Esophagus mucosa (tissue), 1 donor: ENCODE results near the gene ADAM15. TPM values are rescaled to one million over a fixed set of nuclear protein-coding genes. Genes with fewer than 3 reads are reported as not detected.

ENCODE experiments used
- ATAC-seq: fragments of 200-7000 bp; cut with Tn5 transposase; one replicate; pipeline ENCODE4 v1.9.1; 2020
- total RNA-seq: library from RNA; stranded (reverse); gene quantifications from one replicate; pipeline ENCODE4 v1.2.4, GENCODE V29; 2023
- donor health status: DM: yes; HTN: yes; CAD: no.

Gene ADAM15
- total RNA-seq, 1 donor from 2014 or later, result 167 TPM

DNA sequence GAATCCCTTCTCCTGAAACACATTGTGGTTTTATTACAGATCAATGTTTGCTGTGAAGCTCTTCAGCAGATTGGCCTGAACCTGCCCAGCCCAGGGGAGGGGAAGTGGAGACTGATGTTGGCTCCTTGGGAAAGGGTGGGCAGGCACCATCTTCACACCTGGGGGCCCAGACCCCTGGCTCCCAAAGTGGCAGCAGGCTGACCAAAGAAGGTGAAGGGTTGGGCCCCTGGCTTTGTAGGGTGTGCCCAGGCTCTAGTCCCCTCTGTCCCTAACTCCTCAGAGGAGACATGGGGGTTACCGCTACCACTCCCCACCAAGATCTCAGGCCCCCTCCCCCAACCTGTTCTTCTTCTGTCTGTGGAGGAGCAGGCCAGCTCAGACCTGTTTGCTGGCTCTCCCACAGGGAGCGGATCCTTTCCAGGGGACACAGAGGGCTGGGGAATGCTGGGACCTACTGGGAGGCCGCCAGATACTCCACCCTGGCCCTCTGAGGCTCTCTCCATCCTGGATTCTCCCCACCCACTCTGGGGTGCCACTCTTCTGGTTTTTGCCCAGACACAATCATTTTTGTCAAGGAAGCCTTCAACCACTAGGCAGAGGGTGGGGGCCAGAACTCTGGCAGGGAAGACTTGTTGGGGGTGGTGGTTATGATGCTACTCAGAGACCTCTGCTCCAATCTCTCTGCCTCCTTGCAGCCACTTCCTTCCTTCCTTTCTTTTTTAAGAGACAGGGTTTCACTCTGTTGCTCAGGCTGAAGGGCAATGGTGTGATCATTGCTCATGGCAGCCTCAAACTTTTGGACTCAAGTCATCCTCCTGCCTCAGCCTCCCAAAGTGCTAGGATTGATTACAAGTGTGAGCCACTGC, 22.5 kb downstream of the ADAM15 start:
- no peak for ATAC-seq

DNA sequence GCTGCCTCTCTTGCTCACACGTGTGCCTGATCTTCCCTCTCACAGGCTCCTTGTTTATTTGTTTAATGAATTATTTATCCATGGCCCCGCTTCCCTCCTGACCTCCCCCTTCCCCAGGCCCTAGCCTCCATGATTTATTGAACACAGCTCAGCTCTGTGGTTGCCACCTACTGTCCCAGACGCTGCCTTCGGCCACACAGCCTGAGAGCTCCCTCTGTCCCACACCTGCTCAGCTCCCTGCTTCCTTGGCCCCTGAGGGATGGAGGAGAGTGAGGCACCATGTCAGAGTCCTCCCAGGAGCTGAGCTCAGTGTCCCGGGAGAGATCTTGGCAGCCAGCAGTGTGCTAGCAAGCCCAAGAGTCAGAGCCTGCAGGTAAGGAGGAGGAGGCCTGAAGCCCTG, 24.4 kb downstream of the ADAM15 start:
- ATAC-seq, result no peak

DNA sequence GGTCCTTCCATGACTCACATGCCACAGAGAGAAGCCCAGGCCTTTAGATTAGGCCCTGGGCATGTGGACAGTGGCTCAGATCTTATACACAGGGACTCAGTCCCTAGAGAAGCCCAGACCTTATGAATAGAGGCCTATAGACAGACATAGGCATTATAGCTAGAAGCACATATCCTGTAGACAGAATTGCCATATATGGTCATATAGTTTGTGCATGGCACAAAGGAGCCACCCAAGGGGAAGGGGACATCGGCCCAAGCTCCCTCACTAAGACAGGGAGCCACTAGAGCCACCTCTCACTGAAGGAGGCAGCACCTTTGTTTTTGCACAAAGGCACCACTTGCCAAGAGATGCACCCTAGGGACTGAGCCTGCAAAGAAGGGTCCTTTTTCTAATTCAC, 25.3 kb downstream of the ADAM15 start:
- no peak for ATAC-seq

DNA sequence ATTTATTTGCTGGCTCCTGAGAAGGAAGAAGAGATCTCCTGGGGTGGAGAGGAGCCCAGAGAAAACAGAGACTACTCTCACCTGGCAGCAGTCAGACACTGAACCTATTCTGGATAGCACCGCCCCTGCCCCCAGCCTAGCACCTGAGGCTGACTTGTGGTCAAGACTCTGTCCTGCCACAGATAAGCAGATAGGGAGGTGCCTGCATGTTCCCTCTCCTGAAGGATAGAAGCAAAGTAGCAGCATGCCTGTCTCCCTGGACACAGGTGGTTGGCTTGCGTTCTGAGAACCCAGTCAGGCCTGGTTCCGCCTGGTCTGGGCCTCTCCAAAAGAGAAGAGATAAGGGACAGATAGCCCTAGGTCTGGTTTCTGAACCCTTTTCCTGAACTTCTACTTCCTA, 26.2 kb downstream of the ADAM15 start:
- no peak for ATAC-seq

DNA sequence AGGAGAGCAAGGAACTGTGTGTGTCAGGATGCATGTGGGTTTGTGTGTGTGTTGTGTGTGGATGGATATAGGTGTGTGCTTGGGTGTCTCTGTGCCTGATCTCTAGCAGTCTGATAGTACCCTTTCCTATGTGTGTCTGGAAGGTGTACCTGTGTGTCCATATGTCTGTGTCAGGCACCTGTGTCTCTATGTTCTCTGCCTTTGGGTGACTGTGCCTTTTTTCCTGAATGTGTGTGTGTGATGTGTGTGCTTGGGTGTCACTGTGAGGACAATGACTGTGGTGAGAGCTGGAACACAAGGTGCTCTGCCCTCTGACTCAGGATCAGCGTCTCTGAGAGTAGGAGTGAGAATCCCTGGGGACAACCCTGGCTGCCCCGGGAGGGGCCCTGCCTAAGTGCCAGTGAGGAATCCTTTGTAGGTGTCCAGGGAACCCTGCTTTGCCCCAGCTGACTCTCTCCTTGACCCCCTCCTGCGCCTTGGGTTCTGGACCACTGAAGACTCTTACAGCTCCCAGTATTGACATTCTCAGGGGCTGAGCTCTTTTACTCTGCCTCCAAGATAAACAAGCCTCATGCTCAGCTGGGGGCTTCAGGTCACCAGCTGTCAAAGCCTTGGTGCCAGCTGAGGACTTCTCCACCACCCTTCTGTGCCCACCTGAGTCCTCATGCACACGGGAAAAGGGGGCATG, 26.8 kb downstream of the ADAM15 start:
- peak; percentile 62 for ATAC-seq

DNA sequence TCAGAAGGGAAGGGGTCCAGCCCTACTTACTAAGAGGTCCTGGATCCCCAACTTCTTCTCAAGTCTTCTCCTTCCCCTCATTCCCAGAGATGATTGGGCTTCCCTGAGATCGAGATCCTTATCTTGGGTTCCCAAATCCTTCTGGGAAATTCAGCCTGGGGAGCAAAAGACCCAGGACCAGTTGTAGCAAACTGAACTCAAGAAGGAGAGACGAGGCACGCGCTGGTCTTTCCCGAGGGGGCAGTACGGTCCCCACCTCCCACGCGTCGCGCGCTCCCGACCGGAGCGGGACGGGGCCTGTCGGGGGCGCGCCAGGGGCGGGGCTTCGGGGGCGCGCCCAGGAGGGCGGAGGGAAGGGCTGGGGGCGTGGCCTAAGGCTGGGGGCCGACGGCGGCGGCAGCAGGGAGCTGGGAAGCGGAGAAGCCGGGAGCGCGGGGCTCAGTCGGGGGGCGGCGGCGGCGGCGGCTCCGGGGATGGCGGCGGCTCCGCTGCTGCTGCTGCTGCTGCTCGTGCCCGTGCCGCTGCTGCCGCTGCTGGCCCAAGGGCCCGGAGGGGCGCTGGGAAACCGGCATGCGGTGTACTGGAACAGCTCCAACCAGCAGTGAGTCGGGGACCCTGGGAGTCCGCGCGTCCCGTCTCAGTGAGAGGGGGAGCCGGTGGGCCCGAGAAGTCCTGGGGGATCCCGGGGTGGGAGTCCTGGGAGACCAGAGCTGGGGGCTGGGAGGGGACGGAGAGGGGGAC, 27.5 kb downstream of the ADAM15 start, which contains the start of gene EFNA3:
Gene EFNA3, plus strand, starts transcription at position 369 of the 741 bp plus-strand sequence. Its CDS starts 105 bp downstream, at position 474.
- peak; percentile 63 for ATAC-seq

DNA sequence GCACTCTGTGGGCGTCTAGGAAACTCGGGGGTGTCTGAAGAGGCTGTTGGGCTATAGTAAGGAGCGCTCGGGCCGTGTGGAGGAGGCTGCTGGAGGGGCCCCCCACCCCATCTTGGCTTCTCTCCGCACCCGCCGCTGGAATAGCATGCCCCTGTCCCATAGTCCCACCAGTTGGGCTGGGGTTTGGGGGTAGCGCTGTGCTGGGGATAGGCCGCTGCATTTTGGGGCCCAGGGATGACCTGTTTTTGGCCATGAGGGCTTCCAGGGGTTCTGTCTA, 28.0 kb downstream of the ADAM15 start:
- ATAC-seq, result no peak

DNA sequence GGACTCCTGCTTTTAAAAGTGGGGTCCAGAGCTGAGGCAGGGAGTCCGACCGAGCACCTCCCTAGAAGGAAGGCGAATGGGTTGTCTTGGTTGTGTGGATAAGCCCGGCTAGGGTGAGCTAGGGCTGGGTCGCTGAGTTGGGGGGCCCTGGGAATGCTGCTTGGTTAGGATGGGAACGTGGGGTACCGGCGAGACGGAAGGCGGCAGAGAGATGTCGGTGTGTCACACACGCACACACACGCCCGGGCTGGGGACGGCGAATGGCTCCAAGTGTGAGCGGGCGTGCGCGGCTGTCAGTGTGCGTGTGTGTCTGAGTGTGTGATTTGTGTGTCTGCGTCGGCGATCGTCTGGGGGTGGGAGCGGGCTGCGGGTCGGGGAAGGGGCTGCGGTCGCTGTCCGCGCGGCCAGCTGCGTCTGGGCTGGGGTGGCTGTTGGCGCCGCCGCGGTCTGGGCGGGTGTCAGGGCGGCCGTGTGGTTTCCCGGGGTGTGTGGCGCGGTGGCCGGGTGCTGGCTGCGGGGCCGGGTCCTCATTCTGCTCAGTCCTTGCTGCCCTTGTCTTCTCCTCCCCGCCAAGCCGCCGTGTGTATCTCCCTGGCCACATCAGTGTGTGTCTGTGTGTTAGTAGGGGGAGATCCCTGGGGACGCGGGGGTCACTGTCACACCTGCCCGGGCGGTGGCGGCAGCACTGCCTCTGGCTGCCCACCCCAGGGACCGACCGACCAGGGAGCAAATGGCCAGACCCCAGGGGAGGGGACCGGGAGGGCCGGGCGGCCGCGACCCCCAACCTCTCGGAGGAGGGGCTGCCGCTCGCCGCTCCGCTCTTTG, 28.6 kb downstream of the ADAM15 start:
- no peak for ATAC-seq

DNA sequence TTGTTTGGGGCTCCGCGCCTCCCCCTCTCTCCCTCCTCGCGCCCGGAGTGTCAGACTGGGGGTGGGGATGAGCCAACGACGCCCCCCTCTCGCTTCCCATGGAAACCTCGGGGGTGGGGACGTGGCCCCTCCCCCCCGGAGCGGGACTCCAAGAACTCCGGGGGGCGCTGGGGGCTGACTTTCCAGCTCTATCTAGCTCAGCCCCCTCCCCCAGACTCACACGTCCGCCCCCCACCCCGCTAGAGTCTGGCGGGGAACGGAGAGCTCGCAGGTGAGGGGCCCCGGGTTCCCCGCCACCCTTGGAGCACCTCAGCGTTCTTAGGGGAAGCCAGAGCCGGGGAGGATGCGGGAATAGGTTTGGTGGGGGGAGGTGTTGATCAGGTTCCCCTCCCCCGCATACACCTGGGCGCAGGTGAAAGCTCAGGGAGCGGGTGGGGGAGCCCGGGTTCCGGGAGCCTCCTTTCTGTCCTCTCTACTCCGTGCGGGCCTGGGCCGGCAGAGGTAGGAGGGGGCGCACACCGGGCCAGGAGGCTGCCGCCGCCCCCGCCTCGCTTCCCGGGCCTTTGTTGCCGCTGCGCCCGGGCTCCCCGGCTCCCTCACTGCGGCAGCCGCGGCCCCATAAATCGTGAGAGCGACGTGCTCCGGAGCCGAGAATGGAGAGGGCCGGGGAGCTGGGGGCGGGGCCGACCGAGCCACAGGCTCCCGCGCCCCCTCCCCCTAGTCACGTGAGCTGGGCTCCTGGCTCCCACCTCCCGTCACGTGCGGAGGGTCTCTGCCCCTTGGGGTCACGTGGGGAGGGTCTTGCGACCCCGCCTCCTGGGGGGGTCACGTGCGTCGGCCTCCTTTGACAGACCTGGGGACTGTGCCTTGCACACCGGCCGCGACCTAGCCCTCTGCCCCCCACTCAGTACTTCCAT, 29.5 kb downstream of the ADAM15 start:
- no peak for ATAC-seq

DNA sequence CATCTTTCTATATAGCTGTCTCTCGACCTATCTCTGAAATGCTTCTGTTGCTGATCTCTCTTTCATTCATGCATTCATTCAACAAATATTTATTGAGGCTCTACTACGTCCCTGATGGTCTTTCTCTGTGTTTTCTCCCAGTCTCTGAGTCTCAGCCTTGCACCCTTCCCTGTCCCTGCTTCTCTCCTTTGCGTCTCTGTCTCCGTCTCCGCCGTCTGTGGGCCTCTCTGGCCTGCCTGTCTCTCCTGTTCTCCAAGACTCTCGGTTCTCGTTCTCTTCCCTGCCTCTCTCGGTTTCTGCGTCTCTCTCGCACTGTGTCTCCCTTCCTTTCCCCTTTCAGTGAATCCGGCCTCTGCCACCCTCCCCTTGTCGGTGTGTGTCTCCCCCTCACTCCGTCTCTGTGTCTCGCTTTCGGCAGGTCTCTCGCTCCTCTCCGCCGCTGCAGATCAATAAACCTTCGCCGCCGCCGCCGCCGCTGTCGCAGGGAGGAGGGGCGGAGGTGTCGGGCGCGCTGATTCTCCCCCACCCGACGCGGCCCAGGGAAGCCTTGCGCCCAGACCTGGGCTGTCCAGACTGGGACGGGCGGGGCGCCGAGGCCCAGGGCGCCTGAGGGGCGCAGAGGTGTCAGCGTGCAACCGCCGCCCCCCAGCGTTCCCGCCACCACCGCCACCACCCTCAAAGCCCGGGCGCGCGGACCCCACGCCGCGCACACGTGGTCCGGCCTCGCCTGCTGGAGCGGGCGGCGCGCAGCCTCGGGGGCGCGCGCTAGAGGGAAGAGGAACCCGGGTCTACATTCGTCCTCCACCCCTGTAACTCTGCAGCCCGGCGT, 30.6 kb downstream of the ADAM15 start:
- no peak for ATAC-seq

DNA sequence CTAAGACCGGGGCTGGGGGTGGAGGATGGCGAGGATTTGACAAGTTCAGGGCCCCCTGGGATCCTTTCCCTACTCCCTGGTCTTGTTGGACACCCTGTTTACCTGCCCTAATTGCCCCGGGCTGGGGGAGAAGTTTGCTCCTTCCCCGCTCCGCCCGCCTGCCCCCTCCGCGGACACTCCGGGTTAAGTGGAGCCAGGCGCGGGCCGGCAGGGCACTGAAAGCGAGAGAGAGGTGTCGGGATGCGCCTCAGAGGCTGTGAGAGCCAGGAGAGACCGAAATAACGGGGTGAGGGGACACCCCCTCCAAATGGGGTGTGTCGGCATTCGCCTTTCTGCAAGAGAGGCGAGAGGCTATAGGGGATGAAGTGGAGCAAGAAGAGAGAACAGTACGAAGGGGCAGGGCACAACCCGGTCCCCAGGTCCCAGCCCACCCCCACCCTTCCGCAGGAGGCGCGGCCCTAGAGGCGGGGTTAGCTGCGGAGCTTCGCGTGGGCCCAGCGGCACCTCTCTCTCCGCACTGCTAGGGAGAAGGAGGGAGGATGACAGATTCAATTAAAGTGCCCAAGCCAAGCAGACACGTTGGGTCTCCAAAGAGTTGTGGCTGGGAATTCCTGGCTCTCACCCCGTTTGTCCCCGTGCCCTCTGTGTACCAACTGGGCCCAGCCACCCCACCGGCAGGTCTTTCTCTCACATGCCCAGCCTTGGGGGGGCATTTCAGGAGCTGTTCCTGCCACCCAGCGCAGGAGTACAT, 31.4 kb downstream of the ADAM15 start:
- no peak for ATAC-seq

DNA sequence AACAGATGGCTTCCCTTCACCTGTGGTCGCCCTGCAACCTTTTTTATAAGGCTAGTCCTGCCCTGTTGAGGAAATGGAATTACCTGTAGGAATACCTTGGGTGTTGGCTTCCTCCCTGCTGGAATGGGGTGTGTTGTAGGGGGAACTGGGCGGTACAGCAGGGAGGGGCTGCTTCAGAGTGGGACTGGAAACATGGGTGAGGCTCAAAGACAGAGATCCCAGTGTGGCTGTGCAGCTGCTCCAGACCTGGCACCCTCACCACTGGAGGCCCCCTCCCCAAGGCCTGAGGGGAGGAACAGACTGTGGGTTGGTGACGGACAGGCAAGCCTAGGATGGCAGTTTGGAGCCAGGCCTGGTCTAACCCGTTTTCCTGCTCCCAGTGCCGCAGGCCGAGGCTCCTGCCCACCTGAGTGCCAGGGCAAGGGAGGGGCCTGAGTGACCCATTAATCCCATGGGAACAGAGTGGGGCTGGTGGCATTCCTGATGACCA, 32.0 kb downstream of the ADAM15 start:
- peak; percentile 19 for ATAC-seq

DNA sequence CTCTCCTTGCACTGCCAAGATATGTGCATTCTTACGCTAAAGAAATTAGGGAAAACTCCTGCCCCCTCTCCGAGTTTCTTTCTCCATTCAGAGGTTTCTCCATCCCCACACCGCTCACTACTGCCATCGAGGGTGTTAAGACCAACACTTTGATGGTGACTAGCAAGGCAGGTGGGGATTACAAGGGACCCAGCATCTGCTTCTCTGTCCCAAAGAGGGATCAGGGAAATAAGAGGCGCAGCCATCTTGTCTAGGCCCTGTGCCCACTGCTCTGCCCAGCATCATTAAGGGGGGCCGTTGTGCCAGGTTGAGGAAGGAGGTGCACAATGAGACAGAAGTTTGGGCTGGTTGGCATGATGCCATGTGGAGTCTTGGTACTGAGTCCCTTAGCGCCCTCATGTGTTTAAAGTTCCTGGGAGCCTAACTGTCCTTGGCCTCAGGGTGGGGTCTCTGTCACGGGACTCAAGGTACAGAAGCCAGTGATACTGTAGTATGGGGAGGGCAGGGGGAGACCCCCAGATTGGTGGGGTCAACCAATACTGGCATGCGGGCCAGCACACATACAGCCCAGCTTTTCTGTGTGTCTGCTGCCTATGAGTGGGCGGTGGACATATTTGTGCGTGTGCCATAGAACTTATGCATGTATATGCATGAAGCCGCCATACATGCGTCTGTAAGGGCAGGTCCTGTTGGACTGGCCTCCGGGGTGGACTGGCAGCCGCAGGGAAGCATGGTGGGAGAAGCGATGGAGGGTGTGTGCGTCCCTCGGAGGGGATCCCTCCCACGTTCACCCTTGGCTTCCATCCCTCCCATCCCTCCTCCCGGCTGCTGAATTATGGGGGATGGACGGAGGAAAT, 33.0 kb downstream of the ADAM15 start:
- ATAC-seq, result peak; percentile 3

DNA sequence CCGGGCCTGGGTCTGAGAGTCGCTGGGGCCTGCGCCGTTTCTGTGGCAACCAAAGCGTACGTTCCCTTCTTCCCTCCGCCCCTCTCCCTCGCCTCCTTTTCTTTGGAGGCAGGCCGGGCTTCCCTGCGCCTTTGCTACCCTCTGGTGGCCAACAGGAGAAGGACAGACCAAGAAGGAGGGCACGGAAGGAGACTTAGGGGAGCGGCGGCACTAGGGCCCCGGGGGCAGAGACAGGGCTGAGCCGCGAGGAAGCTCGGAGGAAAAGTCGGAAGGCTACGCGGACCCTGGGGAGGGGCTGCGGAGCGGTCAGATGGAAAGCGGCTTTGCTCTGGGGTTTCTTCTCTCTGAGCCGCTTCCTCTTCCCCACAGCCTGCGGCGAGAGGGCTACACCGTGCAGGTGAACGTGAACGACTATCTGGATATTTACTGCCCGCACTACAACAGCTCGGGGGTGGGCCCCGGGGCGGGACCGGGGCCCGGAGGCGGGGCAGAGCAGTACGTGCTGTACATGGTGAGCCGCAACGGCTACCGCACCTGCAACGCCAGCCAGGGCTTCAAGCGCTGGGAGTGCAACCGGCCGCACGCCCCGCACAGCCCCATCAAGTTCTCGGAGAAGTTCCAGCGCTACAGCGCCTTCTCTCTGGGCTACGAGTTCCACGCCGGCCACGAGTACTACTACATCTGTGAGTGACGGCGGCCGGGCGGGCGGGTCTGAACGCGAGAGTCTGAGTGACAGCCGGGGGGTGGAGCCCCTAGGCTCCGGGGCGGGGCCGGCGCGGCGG, 33.8 kb downstream of the ADAM15 start:
- ATAC-seq, result peak; percentile 73

DNA sequence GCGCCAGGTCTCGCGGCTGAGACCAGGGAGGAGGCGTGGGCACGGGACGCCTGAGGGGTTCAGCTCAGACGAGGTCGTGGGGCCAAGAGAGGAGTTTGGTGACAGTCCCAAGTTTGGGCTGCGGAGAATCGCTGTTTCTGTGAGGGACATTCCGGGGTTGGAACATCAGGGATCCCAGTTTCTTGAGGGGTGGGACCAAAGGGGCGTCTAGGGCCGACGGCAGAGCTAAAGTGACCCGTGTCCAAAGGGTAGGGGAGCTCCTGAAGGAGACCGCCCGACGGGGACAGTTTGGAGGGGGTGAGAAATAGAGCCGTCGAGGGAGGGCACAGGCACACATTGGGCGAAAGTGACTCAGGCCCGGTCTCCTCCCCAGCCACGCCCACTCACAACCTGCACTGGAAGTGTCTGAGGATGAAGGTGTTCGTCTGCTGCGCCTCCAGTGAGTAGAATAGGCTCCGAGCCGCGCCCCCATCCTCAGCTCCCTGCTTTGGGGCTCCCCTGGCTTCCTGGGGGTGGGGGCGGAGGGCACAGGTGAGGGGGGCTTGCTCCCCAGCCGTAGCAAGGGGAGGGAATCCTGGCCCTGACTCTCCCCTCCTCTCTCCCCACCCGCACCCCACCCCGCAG, 34.5 kb downstream of the ADAM15 start:
- peak; percentile 62 for ATAC-seq

DNA sequence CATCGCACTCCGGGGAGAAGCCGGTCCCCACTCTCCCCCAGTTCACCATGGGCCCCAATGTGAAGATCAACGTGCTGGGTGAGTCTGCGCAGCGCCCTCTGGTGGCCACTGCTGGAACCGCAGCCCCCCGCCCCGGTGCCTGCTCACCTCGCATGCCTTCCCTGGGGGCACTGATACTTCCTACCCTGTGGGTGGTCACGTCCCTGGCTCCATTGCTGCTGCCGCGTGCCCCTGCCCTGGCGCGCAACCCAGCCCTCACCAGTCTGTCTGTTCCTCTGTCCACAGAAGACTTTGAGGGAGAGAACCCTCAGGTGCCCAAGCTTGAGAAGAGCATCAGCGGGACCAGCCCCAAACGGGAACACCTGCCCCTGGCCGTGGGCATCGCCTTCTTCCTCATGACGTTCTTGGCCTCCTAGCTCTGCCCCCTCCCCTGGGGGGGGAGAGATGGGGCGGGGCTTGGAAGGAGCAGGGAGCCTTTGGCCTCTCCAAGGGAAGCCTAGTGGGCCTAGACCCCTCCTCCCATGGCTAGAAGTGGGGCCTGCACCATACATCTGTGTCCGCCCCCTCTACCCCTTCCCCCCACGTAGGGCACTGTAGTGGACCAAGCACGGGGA, 35.1 kb downstream of the ADAM15 start:
- ATAC-seq, result peak; percentile 11
